ENCODE data around the gene TIMELESS.
"Not testable (repeated sequence)": the region's sequence is repeated elsewhere in the genome, so short reads cannot be mapped to it uniquely, and the experiment has no call there.

The TIMELESS gene

GRCh38 chr12:56401125-56401524 is 48.1 kb downstream of the TIMELESS start:
- not testable (repeated sequence) for DNase-seq

- DNase-seq = not testable (repeated sequence)
These were observed 49.8 kb downstream of the TIMELESS start for GRCh38 chr12:56399466-56399865.

- DNase-seq = no peak
These were observed 50.9 kb downstream of the TIMELESS start for GRCh38 chr12:56398324-56398723.

- DNase-seq = no peak
These were observed 56.9 kb downstream of the TIMELESS start for GRCh38 chr12:56392331-56392730.

DNA sequence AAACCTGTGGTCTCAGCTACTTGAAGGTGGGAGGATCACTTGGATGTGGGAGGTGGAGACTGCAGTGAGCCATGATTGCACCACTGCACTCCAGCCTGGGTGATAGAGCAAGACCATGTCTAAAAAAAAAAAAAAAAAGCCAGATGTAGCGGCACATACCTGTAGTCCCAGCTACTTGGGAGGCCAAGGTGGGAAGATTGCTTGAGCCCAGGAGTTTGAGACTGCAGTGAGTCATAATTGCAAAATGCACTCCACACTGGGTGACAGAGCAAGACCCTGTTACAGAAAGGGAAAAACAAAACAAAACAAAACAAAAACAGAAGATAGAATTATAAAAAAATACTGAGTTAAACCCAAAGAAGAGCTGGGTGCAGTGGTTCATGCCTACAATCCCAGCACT is 57.5 kb downstream of the TIMELESS start:
- no peak for DNase-seq

- no peak for DNase-seq
These were observed 59.8 kb downstream of the TIMELESS start for GRCh38 chr12:56389412-56389811.

DNA sequence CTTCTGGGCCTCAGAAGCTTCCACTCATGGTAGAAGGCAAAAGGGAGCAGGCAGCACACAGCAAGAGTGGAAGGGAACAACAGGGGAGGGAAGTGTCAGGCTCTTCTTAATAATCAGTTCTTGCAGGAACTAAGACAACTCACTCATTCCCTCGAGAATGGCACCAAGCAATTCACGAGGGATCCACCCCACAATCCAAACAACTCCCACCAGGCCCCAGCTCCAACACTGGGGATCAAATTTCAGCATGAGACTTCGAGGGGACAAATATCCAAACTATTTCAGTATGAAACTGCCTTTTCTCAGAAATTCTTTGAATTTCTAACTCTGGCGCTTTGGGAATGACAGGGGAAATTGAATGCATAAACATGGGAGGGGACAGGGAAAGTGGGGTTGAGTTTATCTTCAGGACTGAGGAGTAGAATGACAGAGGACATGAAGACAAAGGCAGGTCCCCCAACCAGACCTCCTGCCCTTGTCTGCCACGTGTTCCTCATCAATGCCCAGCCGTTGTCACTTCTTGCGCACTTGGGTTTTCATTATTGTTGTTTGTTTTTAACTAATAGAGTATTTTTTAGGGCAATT is 62.0 kb downstream of the TIMELESS start:
- DNase-seq = no peak

- no peak for DNase-seq
These were observed 63.4 kb downstream of the TIMELESS start for GRCh38 chr12:56385873-56386272.

DNA sequence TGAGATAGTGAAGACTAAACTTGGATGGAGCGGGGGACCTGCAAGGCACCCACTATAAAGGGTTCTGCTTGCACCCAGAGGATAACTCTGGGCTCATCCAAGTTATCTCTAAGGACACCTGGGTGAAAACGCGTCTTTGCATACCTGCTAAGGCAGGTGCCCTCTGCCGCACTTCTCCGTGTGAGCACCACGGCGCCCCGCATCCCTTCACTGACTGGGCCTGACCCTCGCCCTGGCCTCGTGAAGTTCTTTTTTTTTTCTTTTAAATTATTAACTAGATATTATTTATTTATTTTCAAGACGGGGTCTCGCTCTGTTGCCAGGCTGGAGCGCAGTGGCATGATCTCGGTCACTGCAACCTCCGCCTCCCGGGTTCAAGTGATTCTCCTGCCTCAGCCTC is 66.6 kb downstream of the TIMELESS start:
- no peak for DNase-seq

DNA sequence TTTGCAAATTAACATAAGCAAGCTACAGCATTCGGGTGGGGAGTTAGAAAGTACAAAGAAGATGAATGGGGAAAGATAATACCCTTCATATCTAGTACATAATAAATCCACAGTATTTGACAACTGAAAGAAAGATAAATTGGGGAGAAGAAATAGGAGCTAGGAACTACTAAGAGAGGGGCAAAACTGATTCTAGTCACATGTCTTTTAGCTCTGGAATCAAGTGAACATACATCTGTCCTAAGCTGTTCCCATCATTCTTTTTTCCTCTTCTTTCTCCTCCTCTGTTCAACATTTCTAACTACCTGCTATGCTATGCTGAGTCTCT is 71.3 kb downstream of the TIMELESS start:
- no peak for DNase-seq

DNA sequence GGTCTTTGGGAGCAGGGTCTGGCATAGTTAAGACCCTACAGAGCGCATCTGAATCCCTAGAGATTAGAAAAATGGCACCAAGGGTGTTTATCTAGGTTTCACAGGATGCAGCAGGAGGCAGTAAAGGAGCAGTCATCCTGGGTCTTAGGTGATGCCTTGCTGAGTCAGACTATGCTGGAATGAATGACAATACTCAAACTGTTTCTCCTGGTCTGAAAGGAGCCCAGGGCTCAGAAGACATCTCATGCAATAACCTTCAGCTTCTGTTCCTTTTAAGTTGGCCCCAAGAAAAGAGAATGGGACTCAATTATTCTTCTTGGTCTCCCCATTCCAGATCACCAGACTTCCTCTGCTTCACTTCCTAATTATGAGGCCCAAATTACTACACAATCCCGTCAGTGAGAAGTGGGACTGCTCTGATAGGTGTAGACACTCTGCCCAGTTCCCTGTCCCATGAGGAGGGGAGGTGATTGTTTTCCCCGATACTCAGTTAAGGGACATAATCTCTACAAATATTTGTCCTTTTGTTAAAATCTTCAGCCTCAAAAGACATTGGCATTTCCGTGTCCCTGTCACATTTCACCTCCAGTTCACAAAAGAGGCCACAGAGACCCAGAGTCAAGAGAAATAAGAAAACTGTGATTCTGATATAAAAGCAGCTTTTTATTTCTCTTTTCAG is 71.8 kb downstream of the TIMELESS start:
- DNase-seq = no peak

GRCh38 chr12:56375598-56376434 is 73.4 kb downstream of the TIMELESS start:
- DNase-seq = no peak

GRCh38 chr12:56374726-56375597 is 74.3 kb downstream of the TIMELESS start:
- no peak for DNase-seq

DNA sequence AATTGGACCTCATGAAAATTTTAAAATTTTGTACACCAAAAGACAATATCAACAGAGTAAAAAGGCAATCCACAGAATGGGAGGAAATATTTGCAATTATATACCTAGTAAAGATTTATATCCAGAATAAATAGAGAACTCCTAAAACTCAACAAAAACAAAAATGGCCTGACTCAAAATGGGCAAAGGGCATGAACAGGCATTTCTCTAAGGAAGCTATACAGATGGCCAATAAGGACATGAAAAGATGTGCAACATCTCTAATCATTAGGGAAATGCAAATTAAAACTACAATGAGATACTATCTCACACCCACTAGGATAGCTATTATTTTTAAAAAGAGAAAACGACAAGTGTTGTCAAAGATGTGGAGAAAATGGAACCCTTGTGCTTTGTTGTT is 75.7 kb downstream of the TIMELESS start:
- DNase-seq = no peak

GRCh38 chr12:56366948-56367347 is 82.3 kb downstream of the TIMELESS start:
- no peak for DNase-seq
